Spleen (tissue), 7 donors: Measurements from ENCODE around the gene COL11A2.

Experiments used
- POLR2A ChIP-seq, 3 donors: fragments of 450-650 bp; IDR thresholded peaks; one replicate each; pipeline ENCODE4 v1.5.1; 2017; ENCODE audit warnings: antibody characterized with exemption in 3 of 3, mild to moderate bottlenecking in 1 of 3
- TF ChIP-seq, protein P1 (sequence below), 11 experiments: fragments of 200-600 bp in 7 of 11; fragments of 450-650 bp in 4 of 11; sonication (generic) in 4 of 11; IDR thresholded peaks in 8 of 11; conservative IDR thresholded peaks in 3 of 11; 1 replicate in 7 of 11; 2 replicates in 4 of 11; pipeline versions ENCODE4 v1.4.0 to v1.8.0; 2016 to 2021; ENCODE audit warnings: antibody characterized with exemption in 11 of 11, inconsistent platforms in 4 of 11, mild to moderate bottlenecking in 1 of 11
- donor health status: DM: no; HTN: no; CAD: no; lungs with moderate emphysema.
- donor health status: DM: no; HTN: no; CAD: no.
- donor health status: DM: no; HTN: no; CAD: no.

DNA sequence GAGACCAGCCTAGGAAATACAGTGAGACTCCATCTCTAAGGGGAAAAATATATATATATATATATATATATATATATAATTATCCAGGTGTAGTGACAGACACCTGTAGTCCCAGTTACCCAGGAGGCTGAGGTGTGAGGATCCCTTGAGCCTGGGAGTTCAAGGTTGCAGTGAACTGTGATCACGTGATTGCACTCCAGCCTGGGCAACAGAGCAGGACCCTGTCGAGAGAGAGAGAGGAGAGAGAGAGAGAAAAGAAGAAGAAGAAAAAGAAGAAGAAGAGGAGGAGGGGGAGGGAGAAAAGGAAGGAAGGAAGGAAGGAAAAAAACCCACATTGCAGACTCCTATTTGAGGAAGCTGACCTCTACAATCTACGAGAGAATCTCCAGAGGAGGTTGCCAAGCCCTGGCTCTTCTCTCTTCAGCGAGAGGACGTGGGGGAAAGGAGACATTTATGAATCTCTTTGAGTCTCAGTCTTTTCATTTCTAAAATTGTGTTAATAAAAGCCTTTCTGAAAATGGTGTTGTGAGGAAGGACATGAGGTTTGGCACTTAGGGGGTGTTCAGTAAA lies 49.7 kb downstream of the COL11A2 start:
- no peak for TF ChIP-seq POLR2A (IDR thresholded peaks at IDR 0.05)
- TF ChIP-seq, protein P1, sequence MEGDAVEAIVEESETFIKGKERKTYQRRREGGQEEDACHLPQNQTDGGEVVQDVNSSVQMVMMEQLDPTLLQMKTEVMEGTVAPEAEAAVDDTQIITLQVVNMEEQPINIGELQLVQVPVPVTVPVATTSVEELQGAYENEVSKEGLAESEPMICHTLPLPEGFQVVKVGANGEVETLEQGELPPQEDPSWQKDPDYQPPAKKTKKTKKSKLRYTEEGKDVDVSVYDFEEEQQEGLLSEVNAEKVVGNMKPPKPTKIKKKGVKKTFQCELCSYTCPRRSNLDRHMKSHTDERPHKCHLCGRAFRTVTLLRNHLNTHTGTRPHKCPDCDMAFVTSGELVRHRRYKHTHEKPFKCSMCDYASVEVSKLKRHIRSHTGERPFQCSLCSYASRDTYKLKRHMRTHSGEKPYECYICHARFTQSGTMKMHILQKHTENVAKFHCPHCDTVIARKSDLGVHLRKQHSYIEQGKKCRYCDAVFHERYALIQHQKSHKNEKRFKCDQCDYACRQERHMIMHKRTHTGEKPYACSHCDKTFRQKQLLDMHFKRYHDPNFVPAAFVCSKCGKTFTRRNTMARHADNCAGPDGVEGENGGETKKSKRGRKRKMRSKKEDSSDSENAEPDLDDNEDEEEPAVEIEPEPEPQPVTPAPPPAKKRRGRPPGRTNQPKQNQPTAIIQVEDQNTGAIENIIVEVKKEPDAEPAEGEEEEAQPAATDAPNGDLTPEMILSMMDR (IDR thresholded peaks at IDR 0.05 in 8 of 11, conservative IDR thresholded peaks at IDR 0.05 in 3 of 11): no peak
